Omental fat pad (tissue), 4 donors: ENCODE measurements around the gene ZNF136. TPM values are rescaled to one million over a fixed set of nuclear protein-coding genes. Genes with fewer than 3 reads are reported as not detected.

Experiments
- ATAC-seq: fragments of 150-250 bp; one replicate; pipeline ENCODE4 v1.9.1; 2016; ENCODE audit warnings: mild to moderate bottlenecking, moderate library complexity; ENCODE audit not compliant: low FRiP score
- DNase-seq: peaks from one replicate; pipeline ENCODE4 v3.0.0-alpha.2; 2019; ENCODE audit warnings: low spot score
- total RNA-seq, 4 donors: library from RNA; depleted of rRNA; stranded (reverse); fragments of >200 nt; gene quantifications; one replicate each; pipeline ENCODE4 v1.1.0, GENCODE V29; 2016
- TF ChIP-seq, protein P1 (sequence below), 3 donors: fragments of 450-650 bp; IDR thresholded peaks; one replicate each; pipeline ENCODE4 v1.5.1; 2016 to 2017; ENCODE audit warnings: antibody characterized with exemption in 3 of 3, mild to moderate bottlenecking in 3 of 3, moderate library complexity in 2 of 3

The ZNF136 gene
- total RNA-seq, 4 donors from 2014 or later: 4.8 to 10.4 (median 9.1) TPM

DNA sequence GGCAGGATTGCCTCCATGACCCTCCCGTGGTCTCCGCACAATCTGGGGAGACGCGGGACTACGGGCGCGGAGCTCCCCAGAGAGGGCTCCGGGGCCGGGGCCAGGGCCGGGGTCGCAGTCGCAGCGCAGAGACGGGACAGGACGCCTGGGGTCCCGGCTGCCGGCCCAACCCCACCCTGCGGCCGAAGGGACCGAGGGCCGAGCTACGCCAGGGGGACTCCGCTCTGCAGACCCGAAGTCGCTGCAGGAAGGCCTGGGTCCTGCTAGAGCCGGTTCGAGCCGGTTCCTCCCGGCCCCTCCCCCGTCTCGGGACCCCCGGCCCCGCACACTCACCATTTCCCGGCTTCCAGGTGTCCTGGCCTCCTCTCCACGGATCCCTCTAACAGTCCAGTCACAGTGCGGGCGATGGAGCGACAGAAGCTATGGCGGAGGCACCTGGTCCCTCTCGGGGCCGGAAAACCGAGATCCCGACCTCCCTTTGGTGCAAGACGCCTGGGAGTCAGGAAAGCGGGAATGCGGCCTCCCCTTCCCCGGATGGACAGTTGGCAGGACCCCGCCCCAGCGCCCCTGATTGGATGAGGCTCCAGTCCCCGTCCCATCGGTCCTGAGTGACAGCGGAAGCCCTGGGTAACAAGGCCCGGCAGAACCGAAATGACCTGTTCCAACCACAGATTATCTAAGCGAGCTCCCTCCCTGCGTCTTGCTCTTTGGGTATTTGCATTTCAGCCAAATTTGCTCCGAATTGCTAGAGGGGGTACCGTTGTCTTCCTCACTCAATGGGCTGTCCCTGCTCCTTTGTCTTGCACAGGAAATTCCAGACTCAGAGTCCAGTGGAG, 6.5 kb upstream of the ZNF136 start, which contains the start of gene ZNF625:
Gene ZNF625, minus strand, starts transcription at position 512 of the 836 bp plus-strand sequence. Its CDS starts 176 bp downstream, at position 336.
- DNase-seq (peak; percentile 62), ATAC-seq (peak; percentile 84)
- TF ChIP-seq, protein P1, sequence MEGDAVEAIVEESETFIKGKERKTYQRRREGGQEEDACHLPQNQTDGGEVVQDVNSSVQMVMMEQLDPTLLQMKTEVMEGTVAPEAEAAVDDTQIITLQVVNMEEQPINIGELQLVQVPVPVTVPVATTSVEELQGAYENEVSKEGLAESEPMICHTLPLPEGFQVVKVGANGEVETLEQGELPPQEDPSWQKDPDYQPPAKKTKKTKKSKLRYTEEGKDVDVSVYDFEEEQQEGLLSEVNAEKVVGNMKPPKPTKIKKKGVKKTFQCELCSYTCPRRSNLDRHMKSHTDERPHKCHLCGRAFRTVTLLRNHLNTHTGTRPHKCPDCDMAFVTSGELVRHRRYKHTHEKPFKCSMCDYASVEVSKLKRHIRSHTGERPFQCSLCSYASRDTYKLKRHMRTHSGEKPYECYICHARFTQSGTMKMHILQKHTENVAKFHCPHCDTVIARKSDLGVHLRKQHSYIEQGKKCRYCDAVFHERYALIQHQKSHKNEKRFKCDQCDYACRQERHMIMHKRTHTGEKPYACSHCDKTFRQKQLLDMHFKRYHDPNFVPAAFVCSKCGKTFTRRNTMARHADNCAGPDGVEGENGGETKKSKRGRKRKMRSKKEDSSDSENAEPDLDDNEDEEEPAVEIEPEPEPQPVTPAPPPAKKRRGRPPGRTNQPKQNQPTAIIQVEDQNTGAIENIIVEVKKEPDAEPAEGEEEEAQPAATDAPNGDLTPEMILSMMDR (IDR thresholded peaks at IDR 0.05): no peak

DNA sequence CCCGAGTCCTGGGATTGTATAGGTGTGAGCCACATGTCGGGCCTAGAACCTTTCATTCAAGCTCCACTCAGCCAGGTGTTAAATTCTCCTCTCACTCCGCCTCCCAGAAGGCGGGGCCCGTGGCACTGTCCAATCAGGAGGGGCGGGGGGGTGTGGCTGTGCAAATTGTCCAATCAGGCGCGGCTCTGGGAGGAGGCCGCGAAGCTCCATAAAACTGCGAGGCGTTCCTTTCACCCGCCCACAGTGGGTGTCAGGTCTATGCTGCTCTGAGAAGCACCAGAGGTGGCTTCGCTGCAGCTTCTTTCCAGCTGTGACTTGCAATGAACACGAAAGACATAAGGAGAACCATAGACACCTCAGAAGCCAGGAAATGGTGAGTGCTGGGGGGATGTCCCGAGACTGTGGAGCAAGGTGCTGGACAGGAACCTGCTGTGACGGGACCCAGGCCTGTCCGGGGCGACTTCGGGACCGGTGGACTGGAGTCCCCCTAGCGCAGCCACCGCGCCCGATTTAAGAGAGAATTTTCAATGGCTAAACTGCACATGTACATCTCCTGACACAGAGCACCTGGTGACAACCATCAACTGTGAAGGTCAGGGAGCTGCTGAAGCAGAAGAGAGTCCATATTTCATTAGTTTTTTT, 3.0 kb upstream of the ZNF136 start:
- no peak for DNase-seq
- TF ChIP-seq, protein P1 (IDR thresholded peaks at IDR 0.05): no peak
- no peak for ATAC-seq

DNA sequence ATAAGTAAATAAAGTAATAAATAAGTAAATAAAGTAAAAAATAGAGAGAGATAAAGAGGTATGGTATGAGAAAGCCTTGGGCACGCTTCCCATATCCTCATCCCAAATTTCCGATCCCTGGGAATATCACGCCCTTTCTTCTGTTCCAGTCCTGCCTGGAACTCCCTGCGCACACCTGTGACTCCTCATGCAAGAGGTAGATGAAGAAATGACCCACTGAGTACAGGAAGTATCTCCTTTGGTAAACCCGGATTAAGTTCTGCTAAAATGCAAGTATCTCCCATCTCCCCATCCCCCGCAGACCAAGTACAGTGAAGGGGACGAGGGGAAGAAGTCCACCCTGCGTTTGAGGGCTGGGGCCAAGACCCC, 399 bp upstream of the ZNF136 start:
- TF ChIP-seq, protein P1 (IDR thresholded peaks at IDR 0.05): no peak
- ATAC-seq: no peak

GRCh38 chr19:12163826-12164225, 930 bp downstream of the ZNF136 start:
- ATAC-seq (no peak), DNase-seq (no peak)
- TF ChIP-seq, protein P1 (IDR thresholded peaks at IDR 0.05): no peak

More for the DNA sequence above, 399 bp upstream of the ZNF136 start:
- DNase-seq: no peak

DNA sequence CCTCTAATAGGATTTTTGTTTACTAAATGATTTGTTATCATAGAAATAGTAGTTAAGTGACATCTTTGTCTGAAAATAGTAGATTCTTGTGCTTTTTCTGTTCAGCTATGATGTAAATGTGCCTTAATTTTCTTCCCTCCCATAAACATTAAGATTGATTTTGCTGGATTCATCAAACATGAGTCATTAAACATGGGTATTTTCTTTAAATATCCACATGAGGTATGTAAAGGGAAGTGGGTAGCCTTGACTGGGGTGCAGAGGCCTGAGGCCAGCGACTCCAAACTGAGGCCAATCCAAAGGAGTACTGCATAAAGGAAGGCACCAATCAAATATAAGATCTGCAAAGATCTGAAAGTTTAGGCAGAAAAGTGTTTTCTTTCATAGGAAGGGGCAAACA, 3.7 kb downstream of the ZNF136 start:
- DNase-seq (no peak), ATAC-seq (no peak)
- TF ChIP-seq, protein P1 (IDR thresholded peaks at IDR 0.05): no peak

GRCh38 chr19:12180377-12180776, 17.5 kb downstream of the ZNF136 start:
- TF ChIP-seq, protein P1 (IDR thresholded peaks at IDR 0.05): no peak
- ATAC-seq (no peak), DNase-seq (no peak)
